GM18517 (cell line): ENCODE results near the gene POLR1E.
"Not testable (repeated sequence)": the region's sequence is repeated elsewhere in the genome, so short reads cannot be mapped to it uniquely, and the experiment has no call there.

Experiments
- ATAC-seq: cut with Tn5 transposase; IDR thresholded peaks from one replicate; pipeline ENCODE4 v1.9.1; 2021; ENCODE audit warnings: mild to moderate bottlenecking, moderate library complexity; ENCODE audit not compliant: unreplicated experiment

Gene POLR1E

GRCh38 chr9:37464426-37465248, 21.1 kb upstream of the POLR1E start:
- peak; percentile 36 for ATAC-seq

GRCh38 chr9:37465249-37466036, 20.3 kb upstream of the POLR1E start, which contains the start of gene ZBTB5:
TSS of gene ZBTB5 (minus strand) at chr9:37465450. CDS start at chr9:37442551, 22,899 bp downstream.
- peak; percentile 82 for ATAC-seq

- ATAC-seq, result peak; percentile 0
Measured at GRCh38 chr9:37466037-37466709, 19.6 kb upstream of the POLR1E start.

GRCh38 chr9:37467530-37467929, 18.2 kb upstream of the POLR1E start:
- ATAC-seq, result not testable (repeated sequence)

- no peak for ATAC-seq
Measured at GRCh38 chr9:37468620-37469019, 17.1 kb upstream of the POLR1E start.

- no peak for ATAC-seq
Measured at GRCh38 chr9:37471942-37472684, 13.6 kb upstream of the POLR1E start.

GRCh38 chr9:37473982-37474381, 11.8 kb upstream of the POLR1E start:
- not testable (repeated sequence) for ATAC-seq

GRCh38 chr9:37474438-37474837, 11.3 kb upstream of the POLR1E start:
- ATAC-seq, result no peak

GRCh38 chr9:37476930-37477329, 8.8 kb upstream of the POLR1E start:
- no peak for ATAC-seq

GRCh38 chr9:37477443-37477842, 8.3 kb upstream of the POLR1E start:
- not testable (repeated sequence) for ATAC-seq

- not testable (repeated sequence) for ATAC-seq
Measured at GRCh38 chr9:37477987-37478619, 7.6 kb upstream of the POLR1E start.

GRCh38 chr9:37480759-37481158, 5.0 kb upstream of the POLR1E start:
- ATAC-seq, result no peak

GRCh38 chr9:37486256-37486615, 488 bp downstream of the POLR1E start:
- ATAC-seq, result no peak

- no peak for ATAC-seq
Measured at GRCh38 chr9:37486616-37487548, 1.1 kb downstream of the POLR1E start.

- no peak for ATAC-seq
Measured at GRCh38 chr9:37491939-37492338, 6.2 kb downstream of the POLR1E start.

GRCh38 chr9:37495571-37495970, 9.8 kb downstream of the POLR1E start:
- no peak for ATAC-seq

- ATAC-seq, result no peak
Measured at GRCh38 chr9:37496020-37496419, 10.3 kb downstream of the POLR1E start.

- no peak for ATAC-seq
Measured at GRCh38 chr9:37497320-37497719, 11.6 kb downstream of the POLR1E start.

GRCh38 chr9:37498457-37498856, 12.7 kb downstream of the POLR1E start:
- ATAC-seq, result no peak
